HG02981 (cell line): Measurements from ENCODE around the gene SLC6A6.

Experiments
- ATAC-seq: cut with Tn5 transposase; IDR thresholded peaks from one replicate; pipeline ENCODE4 v1.9.1; 2021; ENCODE audit warnings: mild to moderate bottlenecking, moderate library complexity; ENCODE audit not compliant: unreplicated experiment

The SLC6A6 gene

GRCh38 chr3:14464141-14464465 is 61.7 kb downstream of the SLC6A6 start:
- no peak for ATAC-seq

- ATAC-seq: no peak
Observed at GRCh38 chr3:14464521-14464920, 62.1 kb downstream of the SLC6A6 start.

- no peak for ATAC-seq
Observed at GRCh38 chr3:14465425-14465824, 63.0 kb downstream of the SLC6A6 start.

- ATAC-seq: no peak
Observed at GRCh38 chr3:14466179-14466903, 63.9 kb downstream of the SLC6A6 start.

- no peak for ATAC-seq
Observed at GRCh38 chr3:14467814-14468620, 65.6 kb downstream of the SLC6A6 start.

GRCh38 chr3:14468621-14468981 is 66.2 kb downstream of the SLC6A6 start:
- ATAC-seq: no peak

GRCh38 chr3:14470461-14470860 is 68.1 kb downstream of the SLC6A6 start:
- ATAC-seq: no peak

- ATAC-seq: no peak
Observed at GRCh38 chr3:14471016-14471415, 68.6 kb downstream of the SLC6A6 start.

GRCh38 chr3:14471690-14472089 is 69.3 kb downstream of the SLC6A6 start:
- ATAC-seq: no peak

GRCh38 chr3:14472471-14473351 is 70.3 kb downstream of the SLC6A6 start:
- ATAC-seq: no peak

- no peak for ATAC-seq
Observed at GRCh38 chr3:14473411-14473891, 71.0 kb downstream of the SLC6A6 start.

GRCh38 chr3:14474363-14475081 is 72.1 kb downstream of the SLC6A6 start:
- ATAC-seq: no peak

- no peak for ATAC-seq
Observed at GRCh38 chr3:14475621-14476020, 73.2 kb downstream of the SLC6A6 start.

- ATAC-seq: no peak
Observed at GRCh38 chr3:14476583-14477265, 74.3 kb downstream of the SLC6A6 start.

GRCh38 chr3:14477311-14477935 is 75.0 kb downstream of the SLC6A6 start:
- no peak for ATAC-seq

GRCh38 chr3:14478956-14479550 is 76.6 kb downstream of the SLC6A6 start:
- ATAC-seq: no peak

GRCh38 chr3:14479591-14479990 is 77.2 kb downstream of the SLC6A6 start:
- ATAC-seq: no peak

- no peak for ATAC-seq
Observed at GRCh38 chr3:14480207-14481017, 78.0 kb downstream of the SLC6A6 start.
